Fibroblast of lung (primary cell): ENCODE results near the gene COL25A1. TPM values are rescaled to one million over a fixed set of nuclear protein-coding genes. Genes with fewer than 3 reads are reported as not detected.

Experiments used
- DNase-seq, 2 donors: peaks; one replicate each; pipeline versions ENCODE4 v3.0.0 to v3.0.0-alpha.2; 2010; ENCODE audit warnings: low read depth in 2 of 2
- H2AFZ ChIP-seq: 2 replicates; pipeline ENCODE4 v1.5.1; 2012; ENCODE audit warnings: low read length, control low read depth, inconsistent platforms
- H3K27ac ChIP-seq: 2 replicates; pipeline ENCODE4 v1.5.1; 2011; ENCODE audit warnings: low read length, control low read depth; ENCODE audit not compliant: insufficient read depth
- H3K27me3 ChIP-seq: 2 replicates; pipeline ENCODE4 v1.5.1; 2011; ENCODE audit warnings: mild to moderate bottlenecking, low read length; ENCODE audit not compliant: control insufficient read depth, insufficient read depth
- H3K36me3 ChIP-seq: 2 replicates; pipeline ENCODE4 v1.5.1; 2011; ENCODE audit warnings: low read length; ENCODE audit not compliant: control insufficient read depth, insufficient read depth
- H3K4me1 ChIP-seq: 2 replicates; pipeline ENCODE4 v1.5.1; 2011; ENCODE audit warnings: low read length; ENCODE audit not compliant: control insufficient read depth, insufficient read depth; ENCODE audit errors: extremely low read depth
- H3K4me2 ChIP-seq: 2 replicates; pipeline ENCODE4 v1.5.1; 2011; ENCODE audit warnings: low read length, control low read depth; ENCODE audit not compliant: insufficient read depth; ENCODE audit errors: extremely low read depth
- H3K4me3 ChIP-seq, 4 experiments: fragments of 200-600 bp in 1 of 4; sonication (generic) in 1 of 4; replicated peaks in 1 of 4; 2 replicates each; pipeline ENCODE4 v1.5.1; 2011 to 2016; ENCODE audit warnings: low read length in 4 of 4, low read depth in 3 of 4, mild to moderate bottlenecking in 3 of 4, control low read depth in 2 of 4, inconsistent platforms in 1 of 4, mixed read lengths in 1 of 4; ENCODE audit not compliant: insufficient read depth in 1 of 4; ENCODE audit errors: control extremely low read depth in 1 of 4
- H3K79me2 ChIP-seq: 2 replicates; pipeline ENCODE4 v1.5.1; 2012; ENCODE audit warnings: mild to moderate bottlenecking, low read length, inconsistent platforms; ENCODE audit not compliant: control insufficient read depth, insufficient read depth
- H3K9ac ChIP-seq: 2 replicates; pipeline ENCODE4 v1.5.1; 2011; ENCODE audit warnings: mild to moderate bottlenecking, low read length, control low read depth; ENCODE audit not compliant: insufficient read depth
- H3K9me3 ChIP-seq: 2 replicates; pipeline ENCODE4 v1.5.1; 2012; ENCODE audit warnings: low read depth, low read length; ENCODE audit not compliant: control insufficient read depth, insufficient read depth
- H4K20me1 ChIP-seq: 2 replicates; pipeline ENCODE4 v1.5.1; 2011; ENCODE audit warnings: low read length; ENCODE audit not compliant: control insufficient read depth, insufficient read depth; ENCODE audit errors: extremely low read depth
- CTCF ChIP-seq, 2 donors: IDR thresholded peaks in 1 of 2; conservative IDR thresholded peaks in 1 of 2; 1 replicate in 1 of 2; 2 replicates in 1 of 2; pipeline ENCODE4 v1.5.1; 2011 to 2012; ENCODE audit warnings: low read length in 2 of 2, control low read depth in 1 of 2, inconsistent platforms in 1 of 2, low read depth in 1 of 2, mild to moderate bottlenecking in 1 of 2
- EZH2 ChIP-seq: IDR thresholded peaks from 2 replicates; pipeline ENCODE4 v1.5.1; 2012; ENCODE audit warnings: low read length, control low read depth, mild to moderate bottlenecking; ENCODE audit errors: missing control alignments
- polyA plus RNA-seq, 2 donors: library from polyadenylated mRNA; depleted of rRNA in 1 of 2; stranded (reverse) in 1 of 2; unstranded in 1 of 2; fragments of >200 nt; gene quantifications; 2 replicates each; pipeline ENCODE4 v1.2.1, GENCODE V29; 2011 to 2012; ENCODE audit warnings: missing spikeins in 1 of 2
- total RNA-seq: library from RNA; depleted of rRNA; stranded (reverse); fragments of >200 nt; gene quantifications from 2 replicates; pipeline ENCODE4 v1.2.1, GENCODE V29; 2014

COL25A1 gene
- total and polyA plus RNA-seq, 2 donors (not counting 1 experiment from before 2014, with no cell fraction given): under 0.01 to 0.01 TPM

DNA sequence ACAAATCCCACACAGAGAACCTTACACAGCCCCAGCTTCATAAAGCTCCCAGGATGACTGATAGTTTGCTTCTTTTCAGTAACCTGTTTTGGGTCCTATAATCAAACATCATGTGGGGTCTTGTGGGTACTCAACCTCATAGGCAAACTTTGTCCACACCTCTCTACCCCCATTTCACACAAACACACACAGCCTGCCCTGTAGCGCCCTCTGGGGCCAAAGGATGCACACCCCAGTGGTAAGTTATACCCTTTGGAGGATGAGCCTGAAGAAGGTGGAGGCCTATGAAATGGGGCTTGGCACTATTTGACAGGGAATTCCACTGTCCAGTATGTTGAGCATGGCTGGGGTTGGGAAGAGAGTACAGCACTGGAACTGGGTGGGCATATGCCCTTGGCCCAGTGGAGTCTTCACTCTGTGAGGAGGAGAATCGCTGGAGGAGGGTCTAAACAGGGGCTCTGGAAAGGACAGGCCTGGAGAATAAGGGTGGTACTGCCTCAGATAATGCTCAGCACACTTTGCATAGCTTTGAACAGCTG lies 30.5 kb upstream of the COL25A1 start:
- Histone ChIP-seq H3K27me3 (no peaks in the 10 kb centered on the region), H3K9me3 (no peaks in the 10 kb centered on the region), H3K4me2 (no peak overlapping the region), H2AFZ (no peak overlapping the region), H3K79me2 (no peaks in the 10 kb centered on the region), H3K27ac (no peak overlapping the region), H3K36me3 (no peaks in the 10 kb centered on the region), H3K4me1 (no peaks in the 10 kb centered on the region), H3K4me3 (no peak overlapping the region), H4K20me1 (no peaks in the 10 kb centered on the region), H3K9ac (no peak overlapping the region)
- DNase-seq: no peak
- TF ChIP-seq CTCF (conservative IDR thresholded peaks at IDR 0.05 in 1 of 2, IDR thresholded peaks at IDR 0.05 in 1 of 2; ENCODE audit: low read depth in 1 of 2, low read length in 2 of 2): peak in 1 of 2 donors; percentile 18
- no peak for TF ChIP-seq EZH2

- Histone ChIP-seq H3K27ac (no peak overlapping the region), H3K27me3 (no peaks in the 10 kb centered on the region), H3K4me3 (no peak overlapping the region), H3K4me2 (no peak overlapping the region), H3K4me1 (no peaks in the 10 kb centered on the region), H3K9me3 (no peaks in the 10 kb centered on the region), H4K20me1 (no peaks in the 10 kb centered on the region), H2AFZ (no peak overlapping the region), H3K79me2 (no peaks in the 10 kb centered on the region), H3K36me3 (no peaks in the 10 kb centered on the region), H3K9ac (no peak overlapping the region)
- TF ChIP-seq EZH2 (no peak), CTCF (conservative IDR thresholded peaks at IDR 0.05 in 1 of 2, IDR thresholded peaks at IDR 0.05 in 1 of 2; ENCODE audit: low read depth in 1 of 2, low read length in 2 of 2) (no peak)
- DNase-seq: no peak
Observed at GRCh38 chr4:109327641-109328040, 25.2 kb upstream of the COL25A1 start.

GRCh38 chr4:109325698-109326097 lies 23.2 kb upstream of the COL25A1 start:
- Histone ChIP-seq H3K36me3 (no peaks in the 10 kb centered on the region), H3K4me2 (no peak overlapping the region), H3K9ac (no peak overlapping the region), H3K27ac (no peak overlapping the region), H3K27me3 (no peaks in the 10 kb centered on the region), H3K79me2 (no peaks in the 10 kb centered on the region), H3K4me1 (no peaks in the 10 kb centered on the region), H4K20me1 (no peaks in the 10 kb centered on the region), H2AFZ (no peak overlapping the region), H3K9me3 (no peaks in the 10 kb centered on the region), H3K4me3 (no peak overlapping the region)
- no peak for TF ChIP-seq CTCF (conservative IDR thresholded peaks at IDR 0.05 in 1 of 2, IDR thresholded peaks at IDR 0.05 in 1 of 2; ENCODE audit: low read depth in 1 of 2, low read length in 2 of 2)
- no peak for TF ChIP-seq EZH2
- DNase-seq: no peak
